C4-2B (cell line): ENCODE measurements around the gene MRPL24.

Experiments used
- H3K27ac ChIP-seq: fragments of 450-650 bp; 2 replicates; pipeline ENCODE4 v1.5.1; 2017
- CTCF ChIP-seq: fragments of 450-650 bp; conservative IDR thresholded peaks from 2 replicates; pipeline ENCODE4 v1.5.1; 2017; ENCODE audit warnings: mild to moderate bottlenecking
- ZFX ChIP-seq: fragments of 450-650 bp; IDR thresholded peaks from 2 replicates; pipeline ENCODE4 v1.6.1; 2017

MRPL24 gene

GRCh38 chr1:156691665-156692440, 49.0 kb downstream of the MRPL24 start:
- peak overlapping the region; percentile 76 for H3K27ac ChIP-seq
- TF ChIP-seq ZFX (no peak), CTCF (no peak)

GRCh38 chr1:156691191-156691590, 49.7 kb downstream of the MRPL24 start:
- H3K27ac ChIP-seq = peak overlapping the region; percentile 76; the same call in 1 of the 2 replicates

GRCh38 chr1:156690675-156691036, 50.2 kb downstream of the MRPL24 start:
- TF ChIP-seq CTCF = no peak
- TF ChIP-seq ZFX = no peak
- H3K27ac ChIP-seq = no peak overlapping the region

More at GRCh38 chr1:156691191-156691590, 49.7 kb downstream of the MRPL24 start:
- TF ChIP-seq ZFX (no peak), CTCF (no peak)

GRCh38 chr1:156689953-156690674, 50.8 kb downstream of the MRPL24 start:
- H3K27ac ChIP-seq = no peak overlapping the region; the same call in 1 of the 2 replicates
- no peak for TF ChIP-seq ZFX

GRCh38 chr1:156689035-156689952, 51.6 kb downstream of the MRPL24 start:
- no peak for TF ChIP-seq ZFX
- peak; percentile 96 for TF ChIP-seq CTCF
- no peak overlapping the region; the same call in 1 of the 2 replicates for H3K27ac ChIP-seq
